Loucy (cell line): Measurements from ENCODE around the gene CD109.
A peak's percentile ranks its signal among the peaks of the same experiment; 100 is the strongest.
"Not testable (repeated sequence)": the region's sequence is repeated elsewhere in the genome, so short reads cannot be mapped to it uniquely, and the experiment has no call there.

ENCODE experiments used
- H2AFZ ChIP-seq: fragments of 200-600 bp; sonication (generic); 2 replicates; pipeline ENCODE4 v1.6.0; 2016; ENCODE audit warnings: antibody characterized with exemption, mild to moderate bottlenecking, low read length, moderate library complexity
- H3F3A ChIP-seq: fragments of 200-600 bp; 2 replicates; pipeline ENCODE4 v1.6.0; 2016; ENCODE audit warnings: antibody characterized with exemption, low read depth, mild to moderate bottlenecking
- H3K27me3 ChIP-seq: fragments of 200-600 bp; sonication (generic); 2 replicates; pipeline ENCODE4 v1.6.1; 2014; ENCODE audit warnings: low read length, mild to moderate bottlenecking; ENCODE audit not compliant: insufficient read depth, poor library complexity, severe bottlenecking
- H3K36me3 ChIP-seq: fragments of 200-600 bp; sonication (generic); 2 replicates; pipeline ENCODE4 v1.6.1; 2016; ENCODE audit warnings: low read length; ENCODE audit not compliant: insufficient read depth
- H3K4me1 ChIP-seq: fragments of 200-600 bp; sonication (generic); 2 replicates; pipeline ENCODE4 v1.5.1; 2014; ENCODE audit warnings: low read length, mild to moderate bottlenecking; ENCODE audit not compliant: insufficient read depth, poor library complexity, severe bottlenecking
- H3K4me2 ChIP-seq: fragments of 200-600 bp; sonication (generic); 2 replicates; pipeline ENCODE4 v1.6.0; 2014; ENCODE audit warnings: antibody characterized with exemption, low read length, low read depth, mild to moderate bottlenecking; ENCODE audit not compliant: poor library complexity, severe bottlenecking
- H3K4me3 ChIP-seq: fragments of 200-600 bp; sonication (generic); 2 replicates; pipeline ENCODE4 v1.5.1; 2014; ENCODE audit warnings: low read length, mild to moderate bottlenecking, mixed read lengths; ENCODE audit not compliant: poor library complexity, severe bottlenecking
- H3K79me2 ChIP-seq: fragments of 200-600 bp; sonication (generic); 2 replicates; pipeline ENCODE4 v1.6.1; 2014; ENCODE audit warnings: low read length; ENCODE audit not compliant: insufficient read depth
- H3K9ac ChIP-seq: fragments of 200-600 bp; sonication (generic); 2 replicates; pipeline ENCODE4 v1.6.0; 2014; ENCODE audit warnings: mild to moderate bottlenecking, low read depth, low read length, moderate library complexity; ENCODE audit not compliant: poor library complexity, severe bottlenecking
- H3K9me2 ChIP-seq: fragments of 200-600 bp; sonication (generic); replicated peaks from 2 replicates; pipeline ENCODE4 v1.6.1; 2016; ENCODE audit warnings: low read depth, low read length, mixed read lengths
- H3K9me3 ChIP-seq: fragments of 200-600 bp; sonication (generic); 2 replicates; pipeline ENCODE4 v1.6.1; 2014; ENCODE audit warnings: mild to moderate bottlenecking, antibody characterized with exemption, low read length, low read depth; ENCODE audit not compliant: insufficient read depth
- H4K20me1 ChIP-seq: fragments of 200-600 bp; sonication (generic); 2 replicates; pipeline ENCODE4 v1.6.0; 2014; ENCODE audit warnings: antibody characterized with exemption, low read length, mild to moderate bottlenecking; ENCODE audit not compliant: insufficient read depth, poor library complexity, severe bottlenecking
- EZH2phosphoT487 ChIP-seq: fragments of 200-600 bp; IDR thresholded peaks from 2 replicates; pipeline ENCODE4 v1.6.1; 2018; ENCODE audit warnings: antibody characterized with exemption, mild to moderate bottlenecking, moderate library complexity, borderline replicate concordance
- TF ChIP-seq, protein P1 (sequence below): fragments of 200-600 bp; sonication (generic); conservative IDR thresholded peaks from 2 replicates; pipeline ENCODE4 v1.5.1; 2014; ENCODE audit warnings: mild to moderate bottlenecking, antibody characterized with exemption, low read length

The CD109 gene

DNA sequence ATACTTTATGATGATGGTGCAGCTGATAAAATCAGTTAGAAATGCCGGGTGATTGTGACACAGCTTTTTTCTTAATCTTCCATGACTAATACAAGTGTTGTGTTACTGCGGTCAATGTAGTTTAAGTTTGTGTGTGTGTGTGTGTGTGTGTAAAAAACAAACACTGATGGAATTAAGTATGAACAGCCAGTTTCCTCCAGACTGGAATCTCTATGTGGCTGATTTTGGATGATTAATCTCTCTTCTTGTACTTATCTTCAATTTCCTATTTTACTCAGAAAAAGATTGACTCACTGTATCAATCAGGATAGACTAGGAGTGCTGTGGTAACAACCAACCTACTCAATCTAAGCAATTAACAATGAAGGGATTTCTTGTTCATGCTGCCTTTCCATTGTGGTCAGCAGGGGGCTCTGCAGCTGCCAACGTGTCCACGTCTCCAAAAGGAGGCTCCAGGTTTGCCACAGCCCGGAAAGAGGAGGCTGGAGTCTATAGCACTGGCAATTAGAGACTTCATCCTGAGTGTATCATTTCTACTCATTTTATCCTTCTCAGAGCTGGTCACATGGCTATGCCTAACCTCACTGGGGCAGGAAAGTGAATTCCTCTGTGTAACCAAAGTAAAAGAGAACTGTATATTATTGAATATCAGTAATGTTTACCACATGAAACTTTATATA lies 107.7 kb downstream of the CD109 start:
- no peaks in the 10 kb centered on the region for H3K9me3 ChIP-seq
- H3K36me3 ChIP-seq = peaks cover 5% of the 10 kb centered on the region; the same call in 1 of the 2 replicates
- no peaks in the 10 kb centered on the region for H3K79me2 ChIP-seq
- H3K4me3 ChIP-seq = no peak overlapping the region
- no peak overlapping the region for H3K4me2 ChIP-seq
- H3K27me3 ChIP-seq = no peaks in the 10 kb centered on the region
- H3K4me1 ChIP-seq = no peaks in the 10 kb centered on the region
- H4K20me1 ChIP-seq = no peaks in the 10 kb centered on the region
- H3K9me2 ChIP-seq = no peaks in the 10 kb centered on the region
- TF ChIP-seq, protein P1, sequence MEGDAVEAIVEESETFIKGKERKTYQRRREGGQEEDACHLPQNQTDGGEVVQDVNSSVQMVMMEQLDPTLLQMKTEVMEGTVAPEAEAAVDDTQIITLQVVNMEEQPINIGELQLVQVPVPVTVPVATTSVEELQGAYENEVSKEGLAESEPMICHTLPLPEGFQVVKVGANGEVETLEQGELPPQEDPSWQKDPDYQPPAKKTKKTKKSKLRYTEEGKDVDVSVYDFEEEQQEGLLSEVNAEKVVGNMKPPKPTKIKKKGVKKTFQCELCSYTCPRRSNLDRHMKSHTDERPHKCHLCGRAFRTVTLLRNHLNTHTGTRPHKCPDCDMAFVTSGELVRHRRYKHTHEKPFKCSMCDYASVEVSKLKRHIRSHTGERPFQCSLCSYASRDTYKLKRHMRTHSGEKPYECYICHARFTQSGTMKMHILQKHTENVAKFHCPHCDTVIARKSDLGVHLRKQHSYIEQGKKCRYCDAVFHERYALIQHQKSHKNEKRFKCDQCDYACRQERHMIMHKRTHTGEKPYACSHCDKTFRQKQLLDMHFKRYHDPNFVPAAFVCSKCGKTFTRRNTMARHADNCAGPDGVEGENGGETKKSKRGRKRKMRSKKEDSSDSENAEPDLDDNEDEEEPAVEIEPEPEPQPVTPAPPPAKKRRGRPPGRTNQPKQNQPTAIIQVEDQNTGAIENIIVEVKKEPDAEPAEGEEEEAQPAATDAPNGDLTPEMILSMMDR = peak; percentile 66
- TF ChIP-seq EZH2phosphoT487 = no peak
- no peak overlapping the region for H3K9ac ChIP-seq
- no peaks in the 10 kb centered on the region for H3F3A ChIP-seq
- no peak overlapping the region for H2AFZ ChIP-seq

DNA sequence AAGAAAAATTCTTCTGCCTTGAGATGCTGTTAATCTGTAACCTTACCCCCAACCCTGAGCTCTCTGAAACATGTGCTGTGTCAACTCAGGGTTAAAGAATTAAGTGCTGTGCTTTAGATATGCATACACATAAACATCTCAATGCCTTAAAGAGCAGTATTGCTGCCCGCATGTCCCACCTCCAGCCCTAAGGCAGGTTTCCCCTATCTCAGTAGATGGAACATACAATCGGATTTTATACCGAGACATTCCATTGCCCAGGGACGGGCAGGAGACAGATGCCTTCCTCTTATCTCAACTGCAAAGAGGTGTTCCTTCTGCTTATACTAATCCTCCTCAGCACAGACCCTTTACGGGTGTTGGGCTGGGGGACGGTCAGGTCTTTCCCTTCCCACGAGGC lies 109.2 kb downstream of the CD109 start:
- H4K20me1 ChIP-seq, H3K4me1 ChIP-seq, H3K79me2 ChIP-seq, H3K36me3 ChIP-seq, H3K27me3 ChIP-seq, H3K4me3 ChIP-seq, H3K4me2 ChIP-seq, H3K9me2 ChIP-seq, H3K9me3 ChIP-seq, H3F3A ChIP-seq, H3K9ac ChIP-seq, H2AFZ ChIP-seq: not testable (repeated sequence)

DNA sequence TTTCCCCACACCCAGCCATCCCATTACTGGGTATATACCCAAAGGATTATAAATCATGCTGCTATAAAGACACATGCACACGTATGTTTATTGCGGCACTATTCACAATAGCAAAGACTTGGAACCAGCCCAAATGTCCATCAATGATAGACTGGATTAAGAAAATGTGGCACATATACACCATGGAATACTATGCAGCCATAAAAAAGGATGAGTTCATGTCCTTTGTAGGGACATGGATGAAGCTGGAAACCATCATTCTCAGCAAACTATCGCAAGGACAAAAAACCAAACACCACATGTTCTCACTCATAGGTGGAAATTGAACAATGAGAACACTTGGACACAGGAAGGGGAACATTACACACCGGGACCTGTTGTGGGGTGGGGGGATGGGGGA lies 110.0 kb downstream of the CD109 start:
- H3K9ac ChIP-seq, H3K4me2 ChIP-seq, H3K4me1 ChIP-seq, H4K20me1 ChIP-seq, H2AFZ ChIP-seq, H3K79me2 ChIP-seq, H3K9me3 ChIP-seq, H3K9me2 ChIP-seq, H3F3A ChIP-seq, H3K4me3 ChIP-seq, H3K27me3 ChIP-seq: not testable (repeated sequence)
- peaks cover 12% of the 10 kb centered on the region; the same call in 1 of the 2 replicates for H3K36me3 ChIP-seq

DNA sequence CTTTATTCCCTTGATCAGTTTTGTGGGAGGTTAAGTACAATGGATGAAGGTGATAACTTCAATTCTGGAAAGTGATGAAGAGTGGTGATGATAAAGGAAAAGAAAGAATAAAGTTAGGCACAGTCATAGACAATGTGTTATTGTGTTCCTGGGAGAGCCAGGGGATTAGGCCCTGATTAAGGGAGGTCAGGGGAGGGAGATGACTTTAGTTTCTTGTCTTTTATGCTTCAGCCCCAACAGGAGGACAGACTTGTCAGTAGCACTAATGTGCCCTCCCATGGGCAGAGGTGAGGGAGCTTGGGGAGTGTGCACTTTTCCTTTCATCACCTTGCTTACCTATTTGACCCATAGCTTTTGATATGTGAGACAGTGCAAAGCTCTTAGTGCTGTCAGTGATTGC lies 115.7 kb downstream of the CD109 start:
- Histone ChIP-seq H3K4me2 (no peak overlapping the region), H3K9me2 (no peaks in the 10 kb centered on the region), H3K4me1 (no peaks in the 10 kb centered on the region), H4K20me1 (no peaks in the 10 kb centered on the region), H3K9ac (no peak overlapping the region), H3K79me2 (no peaks in the 10 kb centered on the region), H3K4me3 (no peak overlapping the region), H3K27me3 (no peaks in the 10 kb centered on the region), H3K9me3 (no peaks in the 10 kb centered on the region), H3K36me3 (peaks cover 29% of the 10 kb centered on the region; the same call in 1 of the 2 replicates), H2AFZ (no peak overlapping the region), H3F3A (no peaks in the 10 kb centered on the region)
- TF ChIP-seq, protein P1 = no peak
- no peak for TF ChIP-seq EZH2phosphoT487
